ENCODE results near the gene PSMD4.

GRCh38 chr1:151265446-151266236 lies 11.1 kb downstream of the PSMD4 start:
- no peak for TF ChIP-seq POLR2A (IDR thresholded peaks at IDR 0.05)
- TF ChIP-seq, protein P1, sequence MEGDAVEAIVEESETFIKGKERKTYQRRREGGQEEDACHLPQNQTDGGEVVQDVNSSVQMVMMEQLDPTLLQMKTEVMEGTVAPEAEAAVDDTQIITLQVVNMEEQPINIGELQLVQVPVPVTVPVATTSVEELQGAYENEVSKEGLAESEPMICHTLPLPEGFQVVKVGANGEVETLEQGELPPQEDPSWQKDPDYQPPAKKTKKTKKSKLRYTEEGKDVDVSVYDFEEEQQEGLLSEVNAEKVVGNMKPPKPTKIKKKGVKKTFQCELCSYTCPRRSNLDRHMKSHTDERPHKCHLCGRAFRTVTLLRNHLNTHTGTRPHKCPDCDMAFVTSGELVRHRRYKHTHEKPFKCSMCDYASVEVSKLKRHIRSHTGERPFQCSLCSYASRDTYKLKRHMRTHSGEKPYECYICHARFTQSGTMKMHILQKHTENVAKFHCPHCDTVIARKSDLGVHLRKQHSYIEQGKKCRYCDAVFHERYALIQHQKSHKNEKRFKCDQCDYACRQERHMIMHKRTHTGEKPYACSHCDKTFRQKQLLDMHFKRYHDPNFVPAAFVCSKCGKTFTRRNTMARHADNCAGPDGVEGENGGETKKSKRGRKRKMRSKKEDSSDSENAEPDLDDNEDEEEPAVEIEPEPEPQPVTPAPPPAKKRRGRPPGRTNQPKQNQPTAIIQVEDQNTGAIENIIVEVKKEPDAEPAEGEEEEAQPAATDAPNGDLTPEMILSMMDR (IDR thresholded peaks at IDR 0.05): no peak
- no peak for TF ChIP-seq EP300 (IDR thresholded peaks at IDR 0.05)
- TF ChIP-seq POLR2AphosphoS5 (IDR thresholded peaks at IDR 0.05): no peak

All from upper lobe of left lung (tissue), 4 donors.